ENCODE results near the gene MLLT3.
A peak's percentile ranks its signal among the peaks of the same experiment; 100 is the strongest.
"Not testable (repeated sequence)": the region's sequence is repeated elsewhere in the genome, so short reads cannot be mapped to it uniquely, and the experiment has no call there.

Gene MLLT3

GRCh38 chr9:20622330-20623020, at the start of gene MLLT3:
Gene MLLT3 (minus strand): TSS chr9:20622499.
- peak; percentile 89 to 98 (median 97) for DNase-seq
- intact Hi-C loops (cut with DNase I) = loop anchor here (2.0 to 10.0 kb wide), 4 partner anchors 60 to 698 kb away; no protein-coding TSS in a partner anchor

GRCh38 chr9:20671635-20672034, 49.3 kb upstream of the MLLT3 start:
- DNase-seq = no peak
- intact Hi-C loops (cut with DNase I) = no loop called here

- intact Hi-C loops (cut with DNase I) = no loop called here
- DNase-seq = no peak
Observed at GRCh38 chr9:20670395-20670794, 48.1 kb upstream of the MLLT3 start.

GRCh38 chr9:20664501-20664900, 42.2 kb upstream of the MLLT3 start:
- no peak for DNase-seq

GRCh38 chr9:20663133-20663532, 40.8 kb upstream of the MLLT3 start:
- no peak for DNase-seq
- intact Hi-C loops (cut with DNase I) = no loop called here

More at GRCh38 chr9:20664501-20664900, 42.2 kb upstream of the MLLT3 start:
- intact Hi-C loops (cut with DNase I) = no loop called here

GRCh38 chr9:20662156-20662555, 39.9 kb upstream of the MLLT3 start:
- DNase-seq = no peak
- intact Hi-C loops (cut with DNase I) = no loop called here

GRCh38 chr9:20659474-20659967, 37.2 kb upstream of the MLLT3 start:
- intact Hi-C loops (cut with DNase I) = no loop called here
- DNase-seq = no peak

GRCh38 chr9:20658677-20659473, 36.6 kb upstream of the MLLT3 start:
- DNase-seq = peak in 3 of 42 donors; percentile 5 to 10 (median 5)
- intact Hi-C loops (cut with DNase I) = no loop called here

- DNase-seq = peak in 7 of 42 donors; percentile 4 to 29 (median 15)
- intact Hi-C loops (cut with DNase I) = not testable (repeated sequence)
Observed at GRCh38 chr9:20658246-20658667, 36.0 kb upstream of the MLLT3 start.

- no peak for DNase-seq
- intact Hi-C loops (cut with DNase I) = no loop called here
Observed at GRCh38 chr9:20651939-20652338, 29.6 kb upstream of the MLLT3 start.

GRCh38 chr9:20650750-20651299, 28.5 kb upstream of the MLLT3 start:
- intact Hi-C loops (cut with DNase I) = no loop called here
- DNase-seq = no peak

GRCh38 chr9:20650313-20650712, 28.0 kb upstream of the MLLT3 start:
- intact Hi-C loops (cut with DNase I) = no loop called here
- DNase-seq = no peak

- no peak for DNase-seq
- intact Hi-C loops (cut with DNase I) = no loop called here
Observed at GRCh38 chr9:20649381-20649780, 27.1 kb upstream of the MLLT3 start.

- intact Hi-C loops (cut with DNase I) = no loop called here
- no peak for DNase-seq
Observed at GRCh38 chr9:20646656-20647055, 24.4 kb upstream of the MLLT3 start.

GRCh38 chr9:20643660-20644059, 21.4 kb upstream of the MLLT3 start:
- intact Hi-C loops (cut with DNase I) = no loop called here

GRCh38 chr9:20642045-20642444, 19.7 kb upstream of the MLLT3 start:
- intact Hi-C loops (cut with DNase I) = no loop called here
- DNase-seq = no peak

More at GRCh38 chr9:20643660-20644059, 21.4 kb upstream of the MLLT3 start:
- DNase-seq = no peak

GRCh38 chr9:20640331-20641187, 18.3 kb upstream of the MLLT3 start:
- DNase-seq = peak in 39 of 42 donors; percentile 4 to 73 (median 46)
- intact Hi-C loops (cut with DNase I) = no loop called here

GRCh38 chr9:20636888-20637440, 14.7 kb upstream of the MLLT3 start:
- intact Hi-C loops (cut with DNase I) = no loop called here
- no peak for DNase-seq

GRCh38 chr9:20634895-20635294, 12.6 kb upstream of the MLLT3 start:
- intact Hi-C loops (cut with DNase I) = no loop called here
- no peak for DNase-seq
